Lung microvascular endothelial cell (primary cell): ENCODE data around the gene C6orf136. TPM values are rescaled to one million over a fixed set of nuclear protein-coding genes. Genes with fewer than 3 reads are reported as not detected.
"Not testable (repeated sequence)": the region's sequence is repeated elsewhere in the genome, so short reads cannot be mapped to it uniquely, and the experiment has no call there.

Experiments used
- DNase-seq, 2 donors: peaks; one replicate each; pipeline versions ENCODE4 v3.0.0 to v3.0.0-alpha.2; 2010; ENCODE audit warnings: low read depth in 2 of 2
- total RNA-seq: library from RNA; depleted of rRNA; stranded (reverse); fragments of >200 nt; gene quantifications from 2 replicates; pipeline ENCODE4 v1.2.1, GENCODE V29; 2014

C6orf136 gene
- total RNA-seq, 1 donor from 2014 or later = 5.6 TPM

DNA sequence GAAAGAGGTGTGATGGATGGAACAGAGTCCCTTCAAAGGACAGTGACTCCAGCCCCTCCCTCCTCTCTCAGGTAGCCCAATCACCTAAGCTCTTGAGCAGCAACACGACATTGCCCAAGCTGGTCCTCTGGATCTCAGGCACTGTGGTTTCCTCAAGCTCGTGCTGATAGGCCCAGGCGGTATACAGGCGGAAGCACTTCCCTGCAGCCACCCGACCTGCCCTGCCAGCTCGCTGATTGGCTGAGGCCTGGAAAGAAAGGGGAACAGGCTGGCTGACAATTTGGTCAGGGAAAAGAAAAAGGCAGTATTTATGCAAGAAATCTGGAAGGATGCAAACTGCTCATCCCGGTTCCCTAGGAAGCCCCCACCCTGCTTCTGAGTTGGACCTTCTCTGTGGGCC is 9.6 kb downstream of the C6orf136 start:
- DNase-seq = no peak

DNA sequence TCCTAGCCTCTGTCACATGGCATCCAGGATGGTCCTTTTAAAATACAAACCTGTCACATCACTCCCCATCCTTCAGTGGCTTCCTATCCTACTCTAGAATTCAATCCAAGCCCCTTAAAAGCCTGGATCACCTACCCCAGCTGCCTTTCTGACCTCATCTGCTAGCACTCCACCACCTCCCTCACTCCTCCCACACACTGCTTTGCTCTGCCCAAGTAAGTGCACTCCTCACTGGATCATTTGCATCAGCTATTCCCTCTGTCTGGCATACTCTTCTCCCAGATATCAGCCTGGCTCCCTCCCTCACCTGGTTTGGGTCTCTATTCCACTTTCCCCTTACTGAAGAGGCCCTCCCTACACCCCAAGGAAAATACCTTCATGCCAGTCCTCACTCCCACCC is 10.5 kb downstream of the C6orf136 start:
- DNase-seq = no peak

DNA sequence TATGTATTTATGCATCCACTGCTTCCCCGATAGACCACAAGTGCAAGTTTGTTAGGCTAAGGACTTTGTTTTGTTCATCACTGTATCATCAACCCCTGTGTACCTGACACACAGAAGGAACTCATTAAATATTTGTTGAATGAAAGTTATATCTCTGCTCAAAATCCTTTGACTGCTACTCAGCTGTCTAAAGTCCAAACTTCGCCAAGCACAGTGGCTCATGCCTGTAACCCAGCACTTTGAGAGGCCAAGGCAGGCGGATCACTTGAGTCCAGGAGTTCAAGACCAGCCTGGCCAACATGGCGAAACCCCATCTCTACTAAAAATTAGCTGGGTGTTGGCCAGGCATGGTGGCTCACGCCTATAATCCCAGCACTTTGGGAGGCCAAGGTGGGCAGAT is 11.0 kb downstream of the C6orf136 start:
- DNase-seq = not testable (repeated sequence)

DNA sequence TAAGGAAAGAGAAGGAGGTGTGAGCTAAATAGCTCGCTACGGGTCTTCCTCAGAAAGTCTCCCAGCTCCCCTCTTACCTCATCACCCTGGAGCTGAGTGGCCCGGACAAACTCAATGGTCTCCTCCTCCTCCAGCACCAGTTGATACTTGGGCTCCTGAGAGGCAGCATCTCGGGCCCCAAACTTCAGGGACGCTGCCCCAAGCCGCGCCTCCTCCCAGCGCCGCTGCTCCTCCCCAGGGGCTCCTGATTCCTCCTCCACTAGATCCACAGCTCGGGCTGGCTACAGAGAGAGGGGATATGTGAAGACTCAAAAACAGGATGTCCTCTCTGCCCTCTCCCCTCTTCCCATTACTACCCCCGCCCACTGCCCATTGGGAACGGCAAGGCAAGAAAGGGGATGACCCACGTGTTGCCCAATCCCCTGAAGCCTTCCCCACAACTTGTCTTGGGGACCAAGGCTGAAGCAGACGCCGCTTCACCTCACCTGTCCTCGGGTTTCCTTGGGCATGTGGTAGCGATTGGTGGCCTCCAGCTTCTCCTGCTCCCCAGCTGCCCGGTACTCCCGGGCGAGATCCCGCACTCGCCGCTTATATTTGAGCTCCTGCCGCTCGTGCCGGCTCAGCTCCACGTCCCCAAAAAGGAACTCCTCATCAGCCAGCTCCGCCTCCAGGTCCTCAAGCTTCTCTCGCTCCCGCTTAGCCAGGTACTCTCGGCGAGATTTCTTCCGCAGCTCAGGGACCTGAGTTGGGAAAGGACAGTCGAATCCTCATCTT is 18.2 kb downstream of the C6orf136 start:
- DNase-seq = no peak

DNA sequence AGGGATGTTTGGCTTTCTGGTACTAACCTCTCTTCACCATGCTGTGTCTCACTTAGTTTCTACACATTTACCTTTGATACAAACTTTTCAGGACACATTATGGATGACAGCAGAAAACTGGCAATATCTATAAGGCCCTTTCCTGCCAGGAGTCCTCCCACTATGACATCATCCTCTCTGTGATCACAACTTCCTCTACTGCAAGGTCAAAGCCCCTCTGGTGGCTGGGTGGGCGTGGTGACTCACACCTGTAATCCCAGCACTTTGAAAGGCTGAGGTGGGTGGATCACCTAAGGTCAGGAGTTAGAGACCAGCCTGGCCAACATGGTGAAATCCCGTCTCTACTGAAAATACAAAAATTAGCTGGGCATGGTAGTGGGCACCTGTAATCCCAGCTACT is 19.4 kb downstream of the C6orf136 start:
- peak; percentile 33 to 55 for DNase-seq

DNA sequence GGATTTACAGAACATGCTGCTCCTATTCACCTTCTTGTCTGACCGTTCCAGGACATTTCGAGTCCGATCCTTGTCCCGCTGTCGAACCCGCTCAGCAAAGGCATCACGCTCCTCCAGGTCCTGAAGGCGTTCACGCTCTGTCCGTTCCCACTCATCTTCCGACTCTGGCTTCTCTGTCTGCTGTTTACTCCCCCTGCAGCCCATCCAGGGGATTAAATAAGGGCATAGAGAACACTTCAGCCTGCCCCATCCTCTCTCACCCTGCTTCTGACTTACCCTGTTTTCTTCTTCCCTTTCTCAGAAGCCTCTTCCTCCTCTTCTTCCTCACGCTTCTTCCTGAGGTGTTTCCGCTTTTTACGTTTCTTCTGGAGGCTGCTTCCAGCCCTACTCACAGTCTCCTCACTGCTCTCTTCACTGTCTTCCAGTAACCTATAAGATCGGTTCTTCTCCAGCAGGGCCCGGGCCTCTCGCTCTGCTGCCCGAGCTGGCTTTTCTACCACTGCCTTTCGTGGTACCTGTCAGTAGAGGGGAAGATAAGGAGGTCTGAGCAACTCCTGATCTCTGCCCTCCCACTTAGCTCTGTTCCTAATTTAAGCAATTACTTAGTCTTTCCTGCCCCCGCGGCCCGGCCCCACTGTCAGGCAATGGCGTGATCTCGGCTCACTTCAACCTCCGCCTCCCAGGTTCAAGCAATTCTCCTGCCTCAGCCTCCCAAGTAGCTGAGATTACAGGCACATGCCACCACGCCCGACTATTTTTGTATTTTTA is 24.0 kb downstream of the C6orf136 start:
- DNase-seq = peak in 1 of 2 donors; percentile 43

DNA sequence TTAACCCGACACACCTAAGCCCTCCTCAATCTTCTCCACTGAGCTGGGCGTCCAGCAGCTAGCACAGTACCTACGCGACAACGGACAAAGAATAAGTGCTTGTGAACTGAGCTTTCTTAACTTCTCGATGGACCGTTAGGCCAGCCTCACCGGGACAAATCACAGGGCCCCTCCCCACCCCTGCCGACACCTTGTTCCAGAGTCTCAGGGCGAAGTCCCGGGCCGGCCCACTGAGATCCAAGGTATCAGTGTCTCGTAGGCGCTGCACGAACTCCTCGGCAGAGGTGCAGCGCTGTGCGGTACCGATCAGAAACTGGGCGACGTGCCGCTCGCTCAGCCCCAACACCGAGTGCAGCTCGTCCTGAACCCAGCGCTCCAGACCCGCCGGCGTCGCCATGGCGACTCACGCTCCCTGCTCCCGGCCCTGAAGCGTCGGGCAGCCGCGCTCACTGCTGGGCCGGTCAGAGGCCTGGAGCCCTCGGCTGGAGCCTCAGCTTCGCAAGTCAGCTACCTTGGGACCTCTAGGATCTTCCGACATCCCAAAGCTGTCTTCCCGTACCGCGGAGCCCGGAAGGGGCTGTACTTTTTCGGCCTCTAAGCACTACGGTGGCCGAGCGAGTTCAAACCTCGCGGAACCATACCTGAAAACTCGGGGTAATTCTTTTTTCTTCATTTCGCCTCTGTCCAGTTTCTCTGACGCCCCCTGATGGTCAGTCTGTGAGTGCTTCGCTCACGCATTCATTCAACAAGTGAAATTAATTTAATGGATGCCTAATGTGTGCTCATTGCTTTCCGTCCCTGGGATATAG is 25.7 kb downstream of the C6orf136 start, which contains the start of gene DHX16:
Gene DHX16, minus strand, starts transcription at position 562 of the 809 bp plus-strand sequence. Its CDS starts 165 bp downstream, at position 397.
- DNase-seq = peak; percentile 98

DNA sequence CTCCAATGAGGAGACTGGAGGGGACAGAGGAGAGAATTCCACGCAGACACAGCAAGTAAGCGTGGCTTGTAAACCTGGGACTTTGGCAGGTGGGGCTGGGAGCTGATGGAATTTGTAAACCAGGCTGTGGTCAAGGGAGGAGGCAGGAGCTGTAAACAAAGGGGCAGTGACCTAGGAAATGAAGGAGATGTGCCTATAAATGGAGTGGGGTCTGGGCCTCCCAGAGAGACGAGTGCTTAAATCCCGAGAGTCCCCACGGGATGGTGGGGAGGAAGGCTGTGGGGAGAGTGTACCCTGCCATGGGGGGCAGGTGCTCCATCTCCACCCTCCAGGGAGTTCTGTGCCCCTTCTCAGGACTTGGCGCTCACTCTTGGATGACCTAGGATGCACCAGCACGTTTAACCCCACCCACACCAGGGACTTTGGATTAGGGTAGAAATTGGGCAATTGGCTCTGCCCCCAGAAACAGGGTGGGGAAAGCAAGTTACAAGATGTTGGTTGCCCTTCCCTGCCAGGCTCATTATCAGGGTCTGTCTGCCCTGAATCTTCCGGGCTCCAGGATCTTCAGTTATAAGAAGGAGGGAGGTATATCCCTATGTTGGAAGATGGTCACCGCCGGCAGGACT is 29.8 kb downstream of the C6orf136 start:
- DNase-seq = no peak

DNA sequence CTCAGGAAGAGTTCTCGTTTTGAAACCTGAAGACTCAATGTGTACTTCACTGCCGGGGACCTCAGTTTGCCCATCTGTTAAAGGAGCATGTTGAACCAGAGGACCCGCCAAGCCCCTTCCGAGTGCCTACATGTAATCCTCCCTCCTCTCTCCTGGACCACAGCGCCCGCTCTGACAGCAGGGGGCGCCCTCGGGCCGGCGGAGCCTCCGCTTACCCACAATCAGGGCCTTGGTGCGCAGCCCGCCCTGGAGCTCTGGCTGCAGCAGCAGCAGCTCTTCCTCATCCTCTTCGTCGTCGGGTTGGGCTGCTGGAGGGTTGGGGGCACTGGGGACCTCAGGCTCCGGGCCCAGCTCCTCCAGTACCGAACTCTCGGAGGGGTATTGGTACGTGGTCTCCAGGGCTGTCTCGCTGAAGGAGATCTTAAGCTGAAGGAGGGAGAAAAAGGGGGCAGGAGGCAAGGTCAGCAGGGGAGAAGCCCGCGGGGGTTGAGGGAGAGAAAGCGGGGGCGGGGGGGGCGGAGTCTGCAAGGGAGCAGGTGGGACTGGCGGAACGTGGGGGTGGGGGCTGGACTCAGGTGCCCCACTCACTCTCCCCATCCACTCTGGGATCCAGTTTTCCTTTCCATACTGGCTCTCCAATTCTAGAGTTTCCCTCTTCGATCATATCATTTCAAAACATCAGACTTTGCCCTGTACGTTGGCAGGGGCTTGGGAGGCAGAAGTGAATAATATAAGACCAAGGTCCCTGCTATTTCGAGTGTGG is 32.2 kb downstream of the C6orf136 start:
- DNase-seq = peak; percentile 86 to 92

DNA sequence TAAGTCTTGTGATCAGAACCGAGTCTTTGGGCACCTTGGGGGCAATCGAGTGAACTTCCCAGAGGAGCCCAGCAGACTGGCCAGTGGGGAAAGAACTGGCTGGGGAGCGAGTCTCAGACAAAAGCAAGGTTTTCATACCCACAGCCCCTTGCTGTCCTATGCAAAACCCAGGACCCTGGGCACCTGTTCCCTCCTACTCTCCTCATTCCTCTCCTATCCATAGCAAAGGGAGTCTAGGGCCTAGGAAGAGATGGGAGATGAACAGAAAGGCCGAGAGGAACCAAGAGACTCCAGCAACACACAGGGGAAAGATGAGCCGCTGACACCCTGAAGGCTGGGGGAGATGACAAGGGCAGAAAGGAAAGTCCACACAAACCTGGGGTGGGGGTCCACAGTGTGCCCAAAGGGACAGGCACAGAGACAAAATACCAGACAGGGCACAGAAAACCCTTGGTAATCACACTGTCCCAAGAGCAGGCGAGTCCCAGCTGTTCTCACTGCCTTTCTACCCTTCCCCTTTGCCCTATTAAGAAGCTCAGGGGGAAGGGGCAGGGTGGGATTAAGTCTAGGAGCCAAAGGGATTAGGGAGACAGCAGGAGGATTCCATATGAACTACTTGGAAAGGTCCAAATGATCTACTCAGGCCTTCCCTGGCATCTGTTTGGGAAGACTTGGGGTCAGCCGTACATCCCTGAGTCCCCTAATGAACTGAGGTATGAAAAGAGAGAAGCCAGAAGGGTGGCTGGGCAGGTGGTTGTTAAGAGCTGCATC is 33.0 kb downstream of the C6orf136 start:
- no peak for DNase-seq

DNA sequence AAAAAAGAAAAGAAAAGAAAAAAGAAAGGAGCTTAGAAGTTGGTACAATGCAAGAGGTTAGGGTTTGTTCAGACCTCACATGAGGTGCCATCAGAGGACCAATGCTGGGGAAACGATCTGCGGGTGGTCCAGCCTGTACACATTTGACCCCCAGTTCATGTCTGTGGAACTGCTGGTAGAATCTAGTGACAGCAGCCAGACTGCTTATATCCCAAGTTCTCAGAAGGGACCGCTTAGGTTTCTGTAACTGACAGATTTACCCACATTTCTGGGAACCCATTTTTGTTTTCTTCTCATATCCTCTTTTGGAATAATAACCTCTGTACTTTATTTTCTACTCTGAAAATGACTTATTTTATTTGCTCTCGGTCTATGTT is 34.8 kb downstream of the C6orf136 start:
- DNase-seq = no peak

DNA sequence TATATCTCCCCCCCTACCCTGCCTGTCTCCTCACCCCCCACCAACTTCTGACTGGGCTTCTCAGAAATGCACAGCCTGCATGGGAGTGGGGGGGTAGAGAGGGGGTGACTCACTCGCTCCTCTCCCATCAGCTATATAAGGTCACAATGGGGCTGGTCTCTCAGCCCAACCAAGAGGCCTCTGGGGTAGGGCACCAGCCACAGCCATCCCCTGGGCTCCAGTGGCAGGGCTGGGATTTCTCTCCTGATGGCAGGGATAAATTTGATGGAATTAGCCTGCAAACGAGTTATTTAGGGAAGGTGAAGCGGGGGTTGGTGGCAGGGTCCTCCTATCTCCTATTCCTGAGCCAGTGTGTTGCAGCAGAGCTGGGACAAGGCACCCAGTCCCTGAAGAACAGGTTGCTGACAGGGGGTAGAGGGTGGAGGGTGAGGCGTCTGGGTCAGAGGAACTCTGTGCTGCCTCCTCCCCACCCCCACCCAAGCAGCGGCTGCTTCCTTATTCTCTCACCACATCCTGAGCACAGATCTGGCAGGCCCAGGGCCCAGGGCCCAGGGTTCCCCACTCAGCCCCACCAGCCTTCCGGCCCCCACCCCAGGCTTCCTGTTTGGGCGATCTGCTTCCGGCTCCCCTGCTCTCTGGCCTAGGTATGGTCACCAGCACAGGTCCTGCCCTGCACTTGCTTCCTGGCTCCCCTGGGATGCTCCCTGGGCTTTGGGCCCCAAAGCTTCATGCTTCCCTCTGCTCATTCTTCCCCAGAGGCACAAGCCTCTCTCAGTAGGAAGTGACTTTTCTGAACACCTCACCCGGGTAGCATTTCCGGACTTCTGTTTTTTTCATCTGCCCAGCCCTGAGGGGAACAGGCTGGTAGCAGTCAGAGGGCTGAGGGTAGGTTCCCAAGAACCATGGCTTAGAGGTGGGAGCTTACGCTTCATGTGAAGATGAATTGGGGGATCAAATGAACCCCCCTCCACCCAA is 35.5 kb downstream of the C6orf136 start:
- DNase-seq = peak; percentile 82 to 92

DNA sequence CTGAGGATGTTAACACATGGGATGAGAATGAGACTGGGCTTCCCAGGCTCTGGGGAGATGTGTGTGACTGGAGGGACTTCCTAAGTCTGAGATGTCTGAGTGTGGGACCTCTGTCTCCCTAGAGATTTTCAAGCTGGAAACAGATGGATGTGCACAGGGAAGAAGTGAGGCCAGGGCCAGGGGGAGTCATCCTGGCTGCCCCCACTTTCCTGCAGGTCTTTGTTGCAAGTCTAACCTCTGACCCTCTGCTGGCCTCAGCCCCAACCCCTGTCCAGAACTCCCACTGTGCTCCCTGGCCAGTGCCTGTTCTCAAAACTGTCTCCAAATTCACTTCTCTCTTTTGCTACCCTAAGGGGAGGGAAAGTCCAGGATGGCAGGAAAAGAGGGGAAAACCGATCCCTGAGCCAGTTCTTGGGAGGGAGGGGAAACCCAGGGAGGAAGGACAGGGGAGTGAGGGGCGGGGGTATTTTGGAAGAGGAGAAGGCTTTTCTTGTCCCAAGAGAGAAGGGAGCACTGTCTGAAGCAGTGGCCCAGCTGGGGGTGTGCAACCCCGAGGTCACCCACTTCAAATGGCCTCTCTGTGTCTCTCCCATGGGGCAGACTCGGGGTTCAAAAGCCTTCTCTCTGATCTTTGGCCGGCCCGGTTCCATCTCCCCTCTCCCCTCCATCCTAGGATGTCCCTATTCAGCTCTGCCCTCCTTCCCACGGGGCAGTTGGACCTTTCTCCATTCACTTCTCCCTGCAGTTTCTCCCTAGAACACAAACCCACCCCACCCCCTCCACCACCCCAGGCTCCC is 36.4 kb downstream of the C6orf136 start:
- DNase-seq = peak; percentile 46 to 51

DNA sequence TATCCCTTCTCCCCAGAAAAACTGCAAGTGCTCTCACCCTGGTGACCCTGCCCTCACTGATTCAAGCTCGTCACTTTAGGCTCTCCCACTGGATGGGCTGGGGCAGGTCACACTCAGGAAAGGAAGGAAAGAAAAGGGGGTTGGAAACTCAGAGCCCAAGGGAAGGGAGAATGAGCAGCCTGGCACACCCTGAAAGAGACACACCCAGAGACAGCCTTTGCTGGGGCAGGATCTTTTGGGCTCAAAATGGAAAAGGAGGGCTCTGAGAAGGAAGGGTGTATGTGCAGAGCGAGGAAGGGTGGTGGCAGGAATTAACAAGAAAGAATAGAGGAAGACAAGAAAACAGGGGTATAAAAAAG is 37.0 kb downstream of the C6orf136 start:
- no peak for DNase-seq

DNA sequence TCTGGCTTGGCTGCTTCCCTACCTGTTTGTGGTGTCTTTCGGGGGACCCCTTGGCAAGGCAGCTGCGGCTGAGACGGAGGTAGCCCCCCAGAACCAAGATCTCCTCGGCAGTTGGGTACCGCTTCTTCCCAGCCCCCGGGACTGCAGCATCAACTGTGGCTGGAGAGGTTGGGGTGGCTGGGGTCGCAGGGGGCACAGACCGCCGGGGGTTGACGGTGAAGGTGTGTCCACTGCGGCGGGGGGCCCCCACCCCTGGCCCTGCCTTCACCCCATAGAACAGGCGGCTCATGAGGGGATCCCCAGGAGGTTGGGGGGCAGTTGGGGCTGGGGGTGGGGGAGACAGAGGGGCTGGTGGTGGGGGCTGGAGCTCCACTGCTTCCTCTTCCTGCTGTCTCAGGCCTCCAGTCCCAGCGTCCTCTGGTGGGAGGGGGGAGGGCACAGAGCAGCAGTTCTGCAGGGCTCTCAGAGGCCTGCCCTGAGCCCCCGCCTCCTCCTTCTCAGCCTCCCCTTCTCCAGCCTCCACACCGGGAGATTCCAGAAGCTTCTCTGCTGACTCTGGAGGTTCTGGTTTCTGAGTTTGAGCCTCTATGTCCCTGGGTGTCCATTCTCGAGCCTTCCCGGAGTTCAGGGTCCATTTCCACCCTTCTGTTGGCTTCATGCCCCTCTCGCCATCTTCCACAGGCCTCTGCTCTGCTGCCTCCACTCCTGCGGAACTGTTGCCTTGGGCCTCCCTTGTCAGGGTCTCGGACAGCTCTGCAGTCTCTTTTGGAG is 37.6 kb downstream of the C6orf136 start:
- DNase-seq = peak; percentile 36 to 65

DNA sequence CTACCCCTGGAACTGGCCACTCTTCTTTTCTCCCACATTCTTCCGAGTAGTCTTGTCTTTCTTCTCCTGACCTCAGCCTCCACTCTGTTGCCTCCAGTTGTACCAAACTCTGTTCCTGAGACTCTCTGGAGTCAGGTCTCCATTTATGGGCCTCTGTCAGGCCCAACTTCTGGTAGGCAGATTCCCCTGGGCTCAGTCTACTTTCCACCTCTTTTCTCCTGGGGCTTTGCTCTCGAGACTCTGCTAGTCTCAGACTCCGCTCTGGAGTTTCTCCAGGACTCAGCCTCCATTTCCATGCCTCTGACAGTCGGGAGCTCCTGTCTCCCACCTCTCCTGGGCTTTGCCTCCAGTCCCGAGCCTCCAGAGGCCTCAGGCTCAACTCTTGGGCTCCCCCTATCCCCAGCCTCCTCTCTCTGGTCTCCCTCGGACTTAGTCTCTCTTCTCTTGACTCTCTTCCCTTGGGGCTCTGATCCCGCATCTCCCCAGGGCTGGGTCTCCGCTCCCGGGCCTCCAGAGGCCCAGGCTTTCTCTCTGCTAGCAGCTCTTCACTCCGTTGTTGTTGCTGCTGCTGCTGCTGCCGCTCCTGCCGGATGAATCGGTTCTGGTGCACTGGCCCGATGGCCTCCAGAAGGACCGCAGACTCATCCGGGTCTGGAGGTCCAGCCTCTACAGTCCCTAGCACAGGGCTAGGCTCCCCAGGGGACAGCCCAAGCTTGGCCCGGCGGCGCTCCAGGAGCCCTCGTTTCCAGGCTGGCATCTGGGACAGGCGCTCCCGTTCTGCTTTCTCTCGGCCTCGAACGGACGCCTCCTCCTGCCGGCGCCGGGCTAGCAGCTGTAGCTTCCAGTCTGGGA is 38.5 kb downstream of the C6orf136 start:
- DNase-seq = peak; percentile 47 to 65
